GM13977 (cell line): Measurements from ENCODE around the gene TSHZ2.

Experiments
- DNase-seq: peaks from one replicate; pipeline ENCODE4 v3.0.0; 2012; ENCODE audit warnings: low spot score
- CTCF ChIP-seq: IDR thresholded peaks from 2 replicates; pipeline ENCODE4 v1.5.1; 2012; ENCODE audit warnings: mild to moderate bottlenecking, control low read depth; ENCODE audit not compliant: insufficient read depth; ENCODE audit errors: extremely low read depth, missing control alignments
- in situ Hi-C: fragments of 300-500 bp; cut with MboI; formaldehyde crosslinking; loops from one replicate; pipeline ENCODE4 v1.12.0; 2022; ENCODE audit warnings: low sequenced_read_pairs, low pct_unique_long_range_greater_than_20kb, mixed read lengths, inconsistent platforms; ENCODE audit not compliant: unreplicated experiment

TSHZ2 gene

GRCh38 chr20:53439616-53440015 is 467.5 kb downstream of the TSHZ2 start:
- no peak for TF ChIP-seq CTCF
- DNase-seq = no peak
- in situ Hi-C loops = no loop called here

GRCh38 chr20:53444401-53445149 is 472.4 kb downstream of the TSHZ2 start:
- no peak for TF ChIP-seq CTCF
- DNase-seq = no peak

GRCh38 chr20:53445321-53445731 is 473.2 kb downstream of the TSHZ2 start:
- no peak for TF ChIP-seq CTCF
- in situ Hi-C loops = no loop called here
- no peak for DNase-seq

More at GRCh38 chr20:53444401-53445149, 472.4 kb downstream of the TSHZ2 start:
- in situ Hi-C loops = no loop called here

- DNase-seq = no peak
- no peak for TF ChIP-seq CTCF
- in situ Hi-C loops = no loop called here
Observed at GRCh38 chr20:53445932-53446331, 473.8 kb downstream of the TSHZ2 start.

GRCh38 chr20:53447316-53447715 is 475.2 kb downstream of the TSHZ2 start:
- in situ Hi-C loops = no loop called here
- TF ChIP-seq CTCF = no peak

GRCh38 chr20:53448426-53448825 is 476.3 kb downstream of the TSHZ2 start:
- no peak for TF ChIP-seq CTCF
- no peak for DNase-seq
- in situ Hi-C loops = no loop called here

More at GRCh38 chr20:53447316-53447715, 475.2 kb downstream of the TSHZ2 start:
- DNase-seq = no peak
